WI38 (cell line): ENCODE data around the gene CYP11A1.

Source experiments
- H3K4me3 ChIP-seq: 2 replicates; pipeline ENCODE4 v1.5.1; 2011; ENCODE audit warnings: low read depth, mild to moderate bottlenecking, control low read depth, low read length
- CTCF ChIP-seq: IDR thresholded peaks from 2 replicates; pipeline ENCODE4 v1.5.1; 2012; ENCODE audit warnings: low read depth, mild to moderate bottlenecking, control low read depth, low read length

The CYP11A1 gene

GRCh38 chr15:74350295-74351275, 16.9 kb downstream of the CYP11A1 start:
- TF ChIP-seq CTCF = no peak
- H3K4me3 ChIP-seq = no peak overlapping the region

GRCh38 chr15:74349241-74349778, 18.1 kb downstream of the CYP11A1 start:
- H3K4me3 ChIP-seq = no peak overlapping the region
- TF ChIP-seq CTCF = no peak

- no peak overlapping the region for H3K4me3 ChIP-seq
- TF ChIP-seq CTCF = no peak
Observed at GRCh38 chr15:74347757-74348250, 19.6 kb downstream of the CYP11A1 start.

- H3K4me3 ChIP-seq = no peak overlapping the region
- TF ChIP-seq CTCF = no peak
Observed at GRCh38 chr15:74345051-74345450, 22.4 kb downstream of the CYP11A1 start.

GRCh38 chr15:74343797-74344127, 23.7 kb downstream of the CYP11A1 start:
- no peak for TF ChIP-seq CTCF
- H3K4me3 ChIP-seq = no peak overlapping the region

GRCh38 chr15:74343127-74343796, 24.2 kb downstream of the CYP11A1 start:
- no peak overlapping the region for H3K4me3 ChIP-seq
- no peak for TF ChIP-seq CTCF
